GM12873 (cell line): ENCODE measurements around the gene NTRK2.

Source experiments
- TF ChIP-seq, protein P1 (sequence below): IDR thresholded peaks from 2 replicates; pipeline ENCODE4 v1.5.1; 2012; ENCODE audit warnings: low read depth, mild to moderate bottlenecking, moderate library complexity, low read length, control low read depth; ENCODE audit not compliant: insufficient read depth; ENCODE audit errors: missing control alignments

The NTRK2 gene

DNA sequence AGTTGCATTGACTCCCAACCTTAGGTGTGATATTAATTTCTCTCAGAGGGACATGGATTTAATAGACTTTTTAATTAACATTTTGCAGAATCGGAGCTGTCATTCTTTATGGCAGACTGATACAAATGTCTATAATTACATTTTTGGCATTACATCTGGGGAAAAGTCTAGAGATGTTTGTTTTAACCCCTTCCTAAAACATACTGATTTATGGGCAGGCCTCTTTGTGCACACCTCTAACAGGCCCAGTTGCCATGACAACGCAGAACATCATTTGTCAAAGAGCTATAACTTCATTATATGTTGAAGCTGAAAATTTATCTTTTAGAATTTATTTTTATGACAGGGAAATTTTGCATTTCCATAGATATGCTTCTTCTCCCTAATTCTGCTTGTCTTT, 158.5 kb downstream of the NTRK2 start:
- TF ChIP-seq, protein P1, sequence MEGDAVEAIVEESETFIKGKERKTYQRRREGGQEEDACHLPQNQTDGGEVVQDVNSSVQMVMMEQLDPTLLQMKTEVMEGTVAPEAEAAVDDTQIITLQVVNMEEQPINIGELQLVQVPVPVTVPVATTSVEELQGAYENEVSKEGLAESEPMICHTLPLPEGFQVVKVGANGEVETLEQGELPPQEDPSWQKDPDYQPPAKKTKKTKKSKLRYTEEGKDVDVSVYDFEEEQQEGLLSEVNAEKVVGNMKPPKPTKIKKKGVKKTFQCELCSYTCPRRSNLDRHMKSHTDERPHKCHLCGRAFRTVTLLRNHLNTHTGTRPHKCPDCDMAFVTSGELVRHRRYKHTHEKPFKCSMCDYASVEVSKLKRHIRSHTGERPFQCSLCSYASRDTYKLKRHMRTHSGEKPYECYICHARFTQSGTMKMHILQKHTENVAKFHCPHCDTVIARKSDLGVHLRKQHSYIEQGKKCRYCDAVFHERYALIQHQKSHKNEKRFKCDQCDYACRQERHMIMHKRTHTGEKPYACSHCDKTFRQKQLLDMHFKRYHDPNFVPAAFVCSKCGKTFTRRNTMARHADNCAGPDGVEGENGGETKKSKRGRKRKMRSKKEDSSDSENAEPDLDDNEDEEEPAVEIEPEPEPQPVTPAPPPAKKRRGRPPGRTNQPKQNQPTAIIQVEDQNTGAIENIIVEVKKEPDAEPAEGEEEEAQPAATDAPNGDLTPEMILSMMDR = no peak

DNA sequence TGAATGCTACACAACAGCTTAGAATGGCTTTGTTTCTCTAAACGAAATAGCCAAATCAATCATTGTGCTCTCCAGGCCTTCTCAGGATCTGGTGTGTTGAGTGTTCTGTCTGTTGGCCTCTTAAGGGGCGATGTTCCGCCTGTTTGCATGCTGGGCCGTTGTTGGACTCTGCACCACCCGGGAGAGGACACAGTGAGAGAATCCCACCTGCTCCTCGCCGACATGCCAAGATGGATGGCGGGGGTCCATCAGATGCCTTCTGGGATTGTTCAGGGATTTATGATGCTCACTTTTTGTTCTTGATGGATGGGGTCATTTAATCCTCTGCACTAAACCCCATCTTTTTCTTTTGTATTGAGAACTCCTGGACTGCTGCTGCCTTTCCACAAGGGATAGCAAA, 159.9 kb downstream of the NTRK2 start:
- TF ChIP-seq, protein P1 = no peak

DNA sequence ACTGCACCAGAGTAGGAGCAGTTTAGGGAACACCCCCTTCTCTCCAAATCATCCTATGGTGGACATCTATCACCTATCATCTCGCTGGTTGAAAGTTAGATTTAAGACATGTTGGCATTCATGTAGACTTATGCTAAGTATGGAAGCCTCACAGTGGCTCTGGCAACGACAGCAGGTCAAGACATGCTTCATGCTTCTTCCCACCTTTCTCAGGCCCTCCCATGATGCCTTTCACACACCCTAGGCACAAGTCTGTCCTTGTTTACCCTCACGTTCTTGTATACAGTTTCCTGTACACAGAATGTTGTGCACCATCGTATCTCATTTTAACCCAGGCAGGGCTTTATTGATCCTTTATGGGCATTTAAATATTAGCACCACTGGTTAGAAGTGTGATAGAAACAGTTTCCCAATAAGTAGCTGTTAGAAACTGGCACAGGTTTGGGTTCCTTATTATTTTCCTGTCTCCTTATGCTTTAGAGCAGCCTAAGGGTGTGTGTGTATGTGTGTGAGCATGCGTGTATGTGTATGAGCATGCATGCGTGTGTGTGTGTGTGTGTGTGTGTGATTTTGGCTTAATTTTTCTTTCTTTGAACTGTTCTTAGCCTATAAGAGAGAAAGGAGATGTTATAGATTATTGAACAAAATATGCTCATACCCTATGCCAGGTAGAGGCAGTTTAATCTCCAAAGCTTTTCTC, 160.6 kb downstream of the NTRK2 start:
- TF ChIP-seq, protein P1 = no peak

DNA sequence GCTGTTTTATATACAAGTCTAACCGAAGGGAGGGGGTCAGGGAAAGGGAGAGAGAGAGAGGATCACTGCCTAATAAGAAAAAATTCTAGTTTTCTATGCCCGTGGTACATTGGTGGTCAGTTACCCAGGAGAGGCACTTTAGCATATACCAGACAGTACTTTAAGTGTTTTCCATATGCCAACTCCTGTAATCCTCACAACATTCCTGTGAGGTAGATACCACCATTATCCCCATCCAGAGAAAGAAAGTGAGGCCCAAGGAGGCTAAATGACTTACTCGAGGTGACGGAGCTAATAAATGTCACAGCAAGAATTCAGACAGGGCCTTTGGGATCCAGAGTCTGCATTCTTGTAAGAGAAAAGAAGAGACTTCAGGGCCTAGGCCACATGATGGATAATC, 161.8 kb downstream of the NTRK2 start:
- TF ChIP-seq, protein P1 = no peak

DNA sequence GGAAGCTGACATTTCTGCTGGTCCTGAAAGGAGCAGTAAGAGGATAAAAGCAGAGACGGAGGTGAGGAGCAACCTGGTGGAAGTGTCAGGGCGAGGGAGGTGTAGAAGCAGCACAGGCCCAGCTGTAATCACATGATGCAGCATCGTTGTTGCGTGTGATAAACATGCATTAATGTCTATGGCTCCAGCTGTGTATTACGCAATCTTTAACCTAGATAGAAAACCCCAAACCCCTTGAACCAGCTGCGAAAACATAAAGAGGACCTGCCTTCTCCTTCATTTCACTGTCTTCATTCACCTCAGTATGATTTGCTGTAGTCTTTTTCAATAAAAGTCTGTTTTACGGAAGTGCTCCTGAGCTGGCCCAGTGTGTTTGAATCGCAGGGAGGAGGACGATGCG, 162.9 kb downstream of the NTRK2 start:
- TF ChIP-seq, protein P1 = no peak

DNA sequence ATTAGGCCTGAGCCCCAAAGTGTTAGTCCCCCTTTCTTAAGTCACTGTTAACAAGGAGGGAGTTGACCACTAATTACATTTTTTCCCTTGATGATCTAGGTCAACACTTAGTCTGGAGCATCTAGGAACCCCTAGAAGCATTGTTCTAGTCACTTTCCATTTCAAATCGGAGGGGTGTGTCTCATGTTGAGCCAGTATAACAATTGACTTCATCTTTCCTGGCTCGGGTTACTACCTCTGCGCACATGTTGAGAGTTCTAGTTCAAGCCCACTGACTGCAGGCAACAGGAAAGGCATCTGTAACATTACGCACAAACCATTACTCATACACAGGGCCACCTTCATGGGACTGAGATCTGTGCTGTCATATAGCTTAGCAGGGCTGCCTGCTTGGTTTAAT, 164.9 kb downstream of the NTRK2 start:
- TF ChIP-seq, protein P1 = no peak

DNA sequence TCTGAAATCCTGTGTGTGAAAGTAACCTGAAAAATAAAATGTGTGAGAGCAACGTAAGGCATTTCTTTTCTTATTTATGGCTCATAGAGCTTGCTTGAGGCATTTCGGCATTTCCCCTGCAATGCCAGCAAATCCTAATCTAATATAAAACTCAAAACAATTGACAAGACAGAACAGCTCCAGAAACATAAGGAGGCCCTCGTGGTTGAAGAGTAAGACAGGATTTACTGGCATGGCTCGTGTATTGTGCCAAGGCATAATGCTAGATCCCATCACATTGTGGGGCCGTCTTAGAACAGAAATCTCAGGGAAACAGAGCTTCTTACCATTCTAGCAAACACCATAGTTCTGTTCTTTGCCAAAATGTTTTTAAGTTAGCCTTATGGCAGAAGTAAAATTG, 166.2 kb downstream of the NTRK2 start:
- TF ChIP-seq, protein P1 = no peak

DNA sequence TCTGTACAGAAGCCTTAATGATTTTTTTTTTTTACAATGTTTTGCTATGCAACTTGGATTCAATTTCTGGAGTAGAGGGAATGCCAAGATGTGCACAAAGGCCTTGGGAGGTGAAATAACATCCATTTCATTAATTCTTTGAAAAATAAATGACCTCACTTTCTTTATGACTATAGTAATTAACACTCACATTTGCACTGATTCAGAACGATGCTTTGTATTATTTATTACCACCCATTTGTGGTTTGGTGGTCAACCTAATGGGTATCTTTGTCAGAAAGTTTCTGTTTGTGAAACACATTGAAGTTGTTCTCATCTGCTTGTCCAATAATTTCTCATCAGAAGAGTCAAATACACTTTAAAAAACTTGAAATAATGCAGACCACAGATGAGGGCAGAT, 169.3 kb downstream of the NTRK2 start:
- TF ChIP-seq, protein P1 = no peak
